ENCODE data around the gene VARS2.

The VARS2 gene

DNA sequence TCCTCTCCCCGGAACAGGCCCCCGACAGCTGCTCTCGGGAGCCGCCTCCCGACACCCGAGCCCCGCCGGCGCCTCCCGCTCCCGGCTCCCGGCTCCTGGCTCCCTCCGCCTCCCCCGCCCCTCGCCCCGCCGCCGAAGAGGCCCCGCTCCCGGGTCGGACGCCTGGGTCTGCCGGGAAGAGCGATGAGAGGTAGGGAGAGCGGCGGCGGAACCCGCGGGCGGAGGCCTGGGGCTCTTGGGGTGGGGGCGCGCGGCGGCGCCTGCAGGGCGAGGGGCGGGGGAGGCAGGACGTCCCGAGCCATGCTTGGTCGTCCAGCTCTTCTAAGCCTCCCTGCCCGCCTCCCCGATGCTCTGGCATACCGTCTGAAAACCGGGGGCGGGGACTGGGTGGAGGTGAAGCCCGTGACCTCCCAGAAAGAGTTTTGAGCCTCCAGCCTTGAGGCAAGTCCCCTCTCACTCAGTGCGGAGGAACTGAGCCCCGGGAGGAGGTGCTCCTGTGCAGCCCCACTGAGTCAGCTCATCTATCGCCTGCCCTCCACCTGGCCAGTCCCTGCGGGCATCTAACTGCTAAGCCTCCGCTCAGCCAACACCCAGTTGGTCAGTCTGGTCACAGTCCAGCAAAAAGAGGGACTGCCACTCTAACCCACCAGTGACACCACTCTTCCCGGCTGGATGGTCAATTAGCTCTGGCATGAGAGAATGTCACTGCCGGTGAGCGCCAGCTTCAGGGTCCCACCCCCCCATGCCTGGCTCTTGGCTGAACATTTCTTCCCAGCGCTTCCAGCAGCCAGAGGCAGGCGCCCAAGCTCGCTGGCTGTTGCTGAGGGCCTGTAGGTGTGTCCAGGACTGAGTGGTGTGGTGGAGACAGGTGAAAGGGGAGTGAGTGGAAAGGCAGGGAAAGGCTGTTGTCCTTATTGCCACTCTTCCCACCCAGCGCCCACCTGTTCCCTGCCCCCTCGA lies 29.2 kb upstream of the VARS2 start:
- peak in 3 of 6 experiments; percentile 29 to 43 (median 36) for DNase-seq

DNA sequence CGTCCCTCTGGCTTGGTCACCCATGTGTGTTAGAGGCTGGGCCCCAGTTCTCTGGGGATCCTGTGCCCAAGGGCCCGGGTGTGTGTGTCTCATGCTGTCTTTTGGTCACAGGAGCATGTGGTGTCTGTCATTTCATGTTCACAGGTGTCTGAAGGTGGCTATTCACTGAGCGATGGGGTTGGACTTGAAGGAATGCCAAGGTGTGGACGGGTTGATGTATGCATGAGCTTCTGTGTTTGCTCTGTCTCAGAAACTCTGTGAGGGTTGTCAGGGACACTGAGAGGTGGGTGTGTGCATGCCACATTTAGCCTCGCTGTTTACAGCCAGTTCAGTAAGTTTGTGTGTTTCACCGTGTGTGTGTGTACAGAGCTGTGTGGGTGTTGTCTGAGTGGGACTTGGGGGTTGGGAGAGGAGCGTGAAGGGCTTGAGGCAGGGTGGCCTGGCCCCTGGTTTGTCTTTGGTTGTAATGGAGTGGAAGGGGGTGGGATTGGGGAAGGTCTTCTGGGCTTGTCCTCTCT lies 28.5 kb upstream of the VARS2 start:
- DNase-seq, result peak in 2 of 6 experiments; percentile 22 to 44

DNA sequence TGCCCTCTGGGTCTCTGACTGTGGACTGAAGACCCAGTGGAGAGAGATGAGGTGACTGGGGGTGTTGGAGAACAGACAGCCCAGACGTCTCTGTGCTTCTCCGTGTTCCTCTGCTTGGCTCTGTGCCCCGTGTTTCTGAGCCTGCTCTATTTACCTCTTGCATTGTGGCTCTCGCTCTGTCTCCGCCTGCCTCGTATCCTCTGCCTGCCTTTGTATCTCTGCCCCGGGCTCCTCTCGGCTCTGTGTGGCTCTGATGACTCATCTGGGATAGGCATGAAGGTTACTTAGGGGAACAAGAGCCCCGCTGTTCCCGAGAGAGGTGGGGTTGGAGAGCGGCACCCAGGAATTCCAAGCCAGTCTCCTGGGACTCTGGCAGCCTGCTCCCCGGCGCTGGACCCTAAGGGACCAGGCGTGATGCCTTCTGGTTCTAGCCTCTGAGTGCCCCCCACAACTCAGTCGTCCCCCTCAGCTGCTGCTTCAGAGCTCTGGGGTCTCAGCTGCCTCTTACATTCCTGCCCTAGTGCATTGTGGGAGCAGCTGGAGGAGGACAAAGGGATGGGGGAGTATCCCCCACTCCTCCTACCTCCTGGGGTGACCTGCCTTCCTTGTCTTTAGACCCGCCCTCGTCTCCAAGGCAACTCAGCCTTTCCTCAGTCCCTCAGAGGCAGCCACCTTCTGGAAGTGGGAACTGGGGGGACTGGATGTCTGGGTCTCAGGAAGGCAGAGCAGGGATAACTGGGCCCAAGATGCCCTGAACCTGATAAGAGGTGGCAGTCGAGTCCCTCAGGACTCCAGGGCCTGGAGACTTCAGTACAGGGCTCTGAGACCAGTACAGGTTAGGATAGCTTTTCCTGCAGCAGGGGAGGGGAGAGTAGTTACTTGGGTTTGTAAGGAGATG lies 27.8 kb upstream of the VARS2 start:
- peak in 4 of 6 experiments; percentile 13 to 49 (median 23) for DNase-seq

DNA sequence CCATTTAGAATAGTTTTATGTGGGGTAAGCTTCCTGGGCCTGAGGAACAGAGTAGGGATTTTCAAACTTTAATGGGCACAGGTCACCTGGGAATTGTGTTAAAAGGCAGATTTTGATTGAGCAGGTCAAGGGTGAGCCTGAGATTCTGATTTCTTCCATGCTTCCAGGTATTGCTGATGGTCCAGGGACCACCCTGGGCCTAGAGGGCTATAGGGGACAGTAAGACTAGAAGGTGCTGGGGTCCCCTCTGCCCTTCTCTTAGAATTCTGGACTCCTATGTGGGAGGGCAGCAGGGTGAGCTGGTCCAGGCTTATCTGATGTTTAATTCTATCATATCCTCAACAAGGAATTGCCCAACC lies 27.2 kb upstream of the VARS2 start:
- no peak for DNase-seq

DNA sequence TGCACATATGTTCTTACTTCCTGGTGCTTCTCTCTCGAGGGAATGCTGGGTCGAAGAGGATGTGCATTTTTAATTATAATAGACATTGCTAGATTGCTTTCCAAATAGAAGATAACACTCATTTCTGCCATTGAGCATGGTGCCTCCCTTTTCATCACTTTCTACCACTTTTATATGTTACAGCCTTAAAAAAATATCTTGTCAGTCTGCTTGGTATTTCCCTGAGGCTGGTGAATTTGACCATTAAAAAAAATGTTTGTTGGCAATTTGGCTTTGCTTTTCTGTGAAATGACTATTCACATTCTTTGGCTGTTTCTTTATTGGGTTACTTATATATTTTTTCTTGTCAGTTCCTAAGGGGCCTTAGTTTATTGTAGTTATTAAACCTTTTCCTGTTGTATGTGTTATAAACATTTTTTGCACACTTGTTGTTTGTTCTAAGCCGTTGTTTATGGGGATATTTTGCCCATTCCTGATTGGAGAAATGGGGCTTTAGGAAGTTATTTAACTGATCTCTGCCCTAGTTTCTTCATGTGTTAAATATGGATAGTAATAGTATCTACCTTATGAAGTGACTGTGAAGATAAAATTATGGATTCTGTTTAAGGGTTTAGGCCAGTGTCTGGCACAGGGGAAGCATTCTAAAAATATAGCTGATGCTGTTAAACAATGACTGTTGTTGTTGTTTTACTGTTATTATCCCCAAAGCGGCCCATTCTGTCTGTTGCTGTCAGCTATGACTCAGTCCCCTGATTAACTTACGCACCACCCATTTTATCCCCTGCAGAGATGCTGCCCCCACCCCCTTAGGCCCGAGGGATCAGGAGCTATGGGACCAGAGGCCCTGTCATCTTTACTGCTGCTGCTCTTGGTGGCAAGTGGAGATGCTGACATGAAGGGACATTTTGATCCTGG lies 25.9 kb upstream of the VARS2 start:
- no peak for DNase-seq

DNA sequence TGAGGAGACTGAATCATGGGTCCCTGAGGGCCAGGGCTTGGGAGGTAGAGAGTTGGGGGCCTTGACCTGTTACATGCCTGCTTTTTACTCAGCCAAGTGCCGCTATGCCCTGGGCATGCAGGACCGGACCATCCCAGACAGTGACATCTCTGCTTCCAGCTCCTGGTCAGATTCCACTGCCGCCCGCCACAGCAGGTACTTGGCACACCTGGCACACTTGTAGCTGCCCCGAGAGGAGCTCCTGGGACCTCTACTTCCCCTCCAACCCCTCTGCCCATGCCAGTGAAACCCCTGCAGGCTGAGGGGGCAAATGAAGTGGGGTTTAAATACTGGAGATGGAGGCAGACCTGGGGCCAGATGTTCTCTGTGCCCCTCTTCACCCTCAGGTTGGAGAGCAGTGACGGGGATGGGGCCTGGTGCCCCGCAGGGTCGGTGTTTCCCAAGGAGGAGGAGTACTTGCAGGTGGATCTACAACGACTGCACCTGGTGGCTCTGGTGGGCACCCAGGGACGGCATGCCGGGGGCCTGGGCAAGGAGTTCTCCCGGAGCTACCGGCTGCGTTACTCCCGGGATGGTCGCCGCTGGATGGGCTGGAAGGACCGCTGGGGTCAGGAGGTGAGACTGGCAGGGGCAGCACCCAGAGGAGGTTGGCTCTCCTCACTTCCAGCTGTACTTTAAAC lies 25.1 kb upstream of the VARS2 start:
- DNase-seq, result no peak

DNA sequence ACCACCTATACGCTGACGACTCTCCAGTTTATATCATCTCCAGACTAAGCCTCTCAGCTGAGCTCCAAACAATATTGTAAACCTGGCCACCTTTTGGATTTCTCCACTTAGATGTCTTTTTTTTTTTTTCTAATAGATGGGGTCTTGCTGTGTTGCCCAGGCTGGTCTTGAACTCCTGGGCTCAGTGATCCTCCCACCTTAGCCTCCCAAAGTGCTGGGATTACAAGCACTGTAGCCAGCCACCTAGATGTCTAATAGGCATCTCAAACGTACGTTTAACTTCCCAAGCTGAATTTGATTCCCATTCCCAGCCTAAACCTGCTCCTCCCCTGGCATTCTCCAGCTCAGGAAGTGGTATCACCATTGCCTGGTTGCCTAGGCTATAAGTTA lies 24.5 kb upstream of the VARS2 start:
- DNase-seq, result no peak

DNA sequence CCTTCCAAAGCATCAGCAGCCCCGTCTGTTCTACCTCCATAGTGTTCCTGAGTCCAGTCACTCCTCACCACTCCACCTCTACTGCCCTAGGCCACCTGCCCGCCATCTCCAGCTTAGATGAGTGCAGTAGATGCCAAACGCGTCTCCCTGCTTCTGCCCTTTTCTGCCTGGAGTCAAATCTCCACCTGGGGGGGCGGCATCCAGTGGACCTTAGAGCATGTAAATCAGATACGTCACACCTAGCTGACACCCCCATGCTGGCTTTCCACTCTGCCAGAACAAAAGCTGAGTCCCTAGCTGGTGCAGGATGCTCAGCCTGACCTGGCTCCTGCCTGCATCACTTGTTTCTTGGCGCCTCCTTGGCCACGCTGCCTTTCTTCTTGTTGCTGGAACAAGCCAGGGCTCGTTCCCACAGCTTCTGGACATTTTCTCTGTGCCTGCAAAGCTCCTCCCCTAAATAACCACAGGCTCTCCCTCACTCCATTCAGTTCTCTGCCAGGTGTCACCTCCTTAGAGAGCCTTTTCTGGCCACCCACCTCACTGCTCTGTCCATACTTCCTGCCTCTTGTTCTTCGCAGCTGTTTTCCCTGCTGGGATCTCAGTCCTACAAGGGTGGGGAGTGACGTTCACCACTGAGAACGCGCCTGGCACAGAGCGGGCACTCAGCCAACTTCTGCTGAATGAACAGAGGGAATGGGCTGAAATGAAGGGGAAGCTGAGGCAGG lies 24.0 kb upstream of the VARS2 start:
- no peak for DNase-seq

DNA sequence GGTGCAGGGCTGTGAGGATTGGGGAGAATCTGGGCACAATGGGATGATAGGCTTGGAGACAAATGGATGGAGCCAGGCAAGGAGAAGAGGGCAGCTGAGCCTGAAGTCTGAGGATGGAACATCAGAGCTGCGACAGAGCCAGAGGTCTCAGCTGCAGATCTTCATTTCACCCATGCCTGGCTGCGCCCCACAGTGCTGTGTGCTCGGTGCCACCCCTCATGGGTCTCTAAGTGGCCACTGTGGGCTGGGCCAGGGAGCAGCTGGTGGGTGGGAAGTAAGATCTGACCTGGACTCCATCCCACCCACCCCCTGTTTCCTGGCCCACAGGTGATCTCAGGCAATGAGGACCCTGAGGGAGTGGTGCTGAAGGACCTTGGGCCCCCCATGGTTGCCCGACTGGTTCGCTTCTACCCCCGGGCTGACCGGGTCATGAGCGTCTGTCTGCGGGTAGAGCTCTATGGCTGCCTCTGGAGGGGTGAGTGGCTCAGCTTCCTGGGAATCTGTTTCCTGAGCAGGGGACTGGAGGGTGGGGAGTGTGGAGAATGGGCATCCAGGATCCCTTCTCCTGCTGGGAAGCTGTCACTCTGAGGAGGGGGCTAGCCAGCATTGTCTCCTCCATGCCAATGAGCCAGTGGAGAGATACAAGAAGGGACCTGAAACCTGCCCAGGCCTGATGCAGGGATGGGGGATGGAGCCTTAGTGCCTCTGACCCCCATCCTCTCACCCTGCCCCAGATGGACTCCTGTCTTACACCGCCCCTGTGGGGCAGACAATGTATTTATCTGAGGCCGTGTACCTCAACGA lies 23.2 kb upstream of the VARS2 start:
- DNase-seq, result no peak

DNA sequence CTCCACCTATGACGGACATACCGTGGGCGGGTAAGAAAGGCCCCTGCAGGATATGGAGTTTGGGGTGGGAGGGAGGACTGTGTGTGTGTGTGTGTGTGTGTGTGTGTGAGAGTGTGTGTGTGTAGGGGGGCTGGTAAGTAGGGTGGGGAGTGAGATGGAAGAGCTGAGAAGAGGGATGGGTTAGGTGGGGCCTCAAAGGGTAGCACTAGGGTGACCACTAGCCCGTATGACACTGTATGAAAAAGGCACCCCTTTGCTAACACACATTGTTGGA lies 22.7 kb upstream of the VARS2 start:
- DNase-seq, result no peak

DNA sequence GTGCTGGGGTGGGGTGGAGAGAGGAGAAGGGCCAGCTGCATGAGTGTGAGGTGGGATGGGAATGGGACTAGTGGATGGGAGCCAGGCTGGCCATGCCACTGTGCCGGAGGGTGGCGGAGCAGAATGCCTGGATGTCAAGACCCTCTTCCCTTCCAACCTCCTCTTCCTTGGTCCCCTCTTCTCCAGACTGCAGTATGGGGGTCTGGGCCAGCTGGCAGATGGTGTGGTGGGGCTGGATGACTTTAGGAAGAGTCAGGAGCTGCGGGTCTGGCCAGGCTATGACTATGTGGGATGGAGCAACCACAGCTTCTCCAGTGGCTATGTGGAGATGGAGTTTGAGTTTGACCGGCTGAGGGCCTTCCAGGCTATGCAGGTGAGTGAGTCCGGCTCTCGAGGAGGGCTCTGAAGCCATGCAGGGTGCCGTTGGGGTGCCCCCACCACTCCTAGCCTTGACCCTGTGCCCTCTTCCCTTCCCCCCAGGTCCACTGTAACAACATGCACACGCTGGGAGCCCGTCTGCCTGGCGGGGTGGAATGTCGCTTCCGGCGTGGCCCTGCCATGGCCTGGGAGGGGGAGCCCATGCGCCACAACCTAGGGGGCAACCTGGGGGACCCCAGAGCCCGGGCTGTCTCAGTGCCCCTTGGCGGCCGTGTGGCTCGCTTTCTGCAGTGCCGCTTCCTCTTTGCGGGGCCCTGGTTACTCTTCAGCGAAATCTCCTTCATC lies 22.1 kb upstream of the VARS2 start:
- DNase-seq, result no peak

DNA sequence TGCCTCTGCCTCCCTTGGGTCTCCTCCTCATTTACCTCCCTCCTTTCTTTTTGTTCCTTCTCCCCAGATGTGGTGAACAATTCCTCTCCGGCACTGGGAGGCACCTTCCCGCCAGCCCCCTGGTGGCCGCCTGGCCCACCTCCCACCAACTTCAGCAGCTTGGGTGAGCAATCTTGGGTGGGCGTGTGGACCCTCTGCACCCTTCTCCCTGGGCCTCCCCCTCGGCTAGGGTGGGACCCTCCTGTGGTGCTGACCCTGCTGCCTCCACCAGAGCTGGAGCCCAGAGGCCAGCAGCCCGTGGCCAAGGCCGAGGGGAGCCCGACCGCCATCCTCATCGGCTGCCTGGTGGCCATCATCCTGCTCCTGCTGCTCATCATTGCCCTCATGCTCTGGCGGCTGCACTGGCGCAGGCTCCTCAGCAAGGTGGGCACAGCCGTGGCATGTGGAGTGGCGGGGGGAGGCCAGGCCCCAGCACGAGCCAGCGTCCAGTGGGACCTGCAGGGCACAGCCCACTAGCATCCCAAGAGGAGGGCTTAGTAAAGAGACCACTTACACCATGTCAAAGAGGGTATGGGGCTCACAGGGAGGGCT lies 20.9 kb upstream of the VARS2 start:
- no peak for DNase-seq

DNA sequence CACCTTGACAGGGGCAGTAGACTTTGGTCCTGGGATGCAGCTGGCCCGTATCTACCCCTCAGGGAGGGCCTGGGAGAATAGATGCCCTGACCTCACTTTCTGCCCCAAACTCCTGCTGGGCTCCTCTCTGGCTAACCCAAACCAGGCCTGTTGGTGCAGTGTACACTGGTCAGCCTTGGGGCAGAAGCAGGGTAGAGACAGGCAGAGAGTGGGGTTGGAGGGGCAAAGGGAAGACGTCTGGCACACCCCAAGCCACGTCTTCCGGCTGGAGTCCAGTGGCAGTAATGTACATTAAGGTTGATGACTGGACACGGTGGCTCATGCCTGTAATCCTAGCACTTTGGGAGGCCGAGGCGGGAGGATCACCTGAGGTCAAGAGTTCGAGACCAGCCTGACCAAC lies 20.4 kb upstream of the VARS2 start:
- DNase-seq, result no peak

DNA sequence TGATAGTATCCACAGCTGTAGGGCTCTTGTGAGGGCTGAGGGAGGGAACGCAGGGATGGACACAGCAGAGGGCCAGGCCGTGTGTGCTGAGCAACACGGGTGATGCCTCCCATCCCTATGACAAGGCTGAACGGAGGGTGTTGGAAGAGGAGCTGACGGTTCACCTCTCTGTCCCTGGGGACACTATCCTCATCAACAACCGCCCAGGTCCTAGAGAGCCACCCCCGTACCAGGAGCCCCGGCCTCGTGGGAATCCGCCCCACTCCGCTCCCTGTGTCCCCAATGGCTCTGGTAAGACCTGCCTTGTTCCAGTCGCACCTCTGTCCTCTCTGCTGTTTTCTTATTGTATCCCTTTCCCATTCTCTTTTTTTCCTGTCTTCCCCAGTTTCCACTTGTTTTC lies 19.7 kb upstream of the VARS2 start:
- no peak for DNase-seq

DNA sequence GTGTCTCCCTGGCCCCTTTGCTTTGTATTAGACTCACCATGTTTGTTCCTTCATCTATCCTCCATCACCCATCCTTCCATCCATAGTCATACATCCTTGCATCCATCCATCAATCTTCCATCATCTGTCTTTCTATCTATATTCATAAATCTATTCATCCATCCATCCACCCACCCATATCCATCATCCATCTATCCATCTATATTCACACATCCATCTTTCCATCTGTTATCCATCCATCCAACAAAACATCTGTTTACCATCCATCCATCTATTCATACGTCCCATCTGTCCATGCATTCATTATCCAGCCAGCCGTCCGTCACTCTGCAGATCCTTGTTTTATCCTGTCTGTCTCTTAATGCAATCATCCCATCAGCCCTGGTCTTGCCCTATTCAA lies 19.1 kb upstream of the VARS2 start:
- DNase-seq, result no peak

DNA sequence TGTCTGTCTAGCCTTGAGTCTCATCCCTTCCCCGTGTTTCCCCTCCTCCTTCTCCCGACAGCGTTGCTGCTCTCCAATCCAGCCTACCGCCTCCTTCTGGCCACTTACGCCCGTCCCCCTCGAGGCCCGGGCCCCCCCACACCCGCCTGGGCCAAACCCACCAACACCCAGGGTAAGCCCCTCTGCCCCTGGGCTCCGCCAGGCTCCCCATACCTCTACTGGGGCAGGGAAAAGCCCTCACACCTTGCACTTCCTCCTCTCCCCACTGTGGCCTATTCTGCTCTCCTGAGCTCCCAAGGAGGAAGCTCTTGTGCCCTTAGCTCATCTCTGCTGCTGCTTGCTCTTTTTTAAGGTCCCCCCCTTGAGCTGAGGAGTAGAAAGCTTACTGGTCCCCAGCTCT lies 18.7 kb upstream of the VARS2 start:
- DNase-seq, result no peak

DNA sequence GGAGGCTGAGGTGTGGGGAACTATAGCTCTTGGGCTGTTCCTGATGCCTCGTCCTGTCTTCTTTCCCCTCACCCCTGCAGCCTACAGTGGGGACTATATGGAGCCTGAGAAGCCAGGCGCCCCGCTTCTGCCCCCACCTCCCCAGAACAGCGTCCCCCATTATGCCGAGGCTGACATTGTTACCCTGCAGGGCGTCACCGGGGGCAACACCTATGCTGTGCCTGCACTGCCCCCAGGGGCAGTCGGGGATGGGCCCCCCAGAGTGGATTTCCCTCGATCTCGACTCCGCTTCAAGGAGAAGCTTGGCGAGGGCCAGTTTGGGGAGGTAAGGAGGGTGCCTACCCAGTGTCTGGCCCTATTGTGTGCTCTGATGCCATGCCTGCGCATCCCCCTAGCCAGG lies 17.5 kb upstream of the VARS2 start:
- DNase-seq, result no peak

DNA sequence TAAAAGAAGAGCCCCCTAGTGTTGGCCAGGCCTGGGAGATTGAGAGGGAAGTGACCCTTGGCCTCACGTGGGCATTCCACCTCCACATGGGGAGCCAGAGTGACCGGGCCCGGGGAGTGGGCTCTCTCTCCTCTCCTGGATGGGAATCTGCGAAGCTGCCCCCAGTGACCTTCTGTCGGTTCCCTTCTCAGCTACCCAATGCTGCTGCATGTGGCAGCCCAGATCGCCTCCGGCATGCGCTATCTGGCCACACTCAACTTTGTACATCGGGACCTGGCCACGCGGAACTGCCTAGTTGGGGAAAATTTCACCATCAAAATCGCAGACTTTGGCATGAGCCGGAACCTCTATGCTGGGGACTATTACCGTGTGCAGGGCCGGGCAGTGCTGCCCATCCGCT lies 16.2 kb upstream of the VARS2 start:
- no peak for DNase-seq

DNA sequence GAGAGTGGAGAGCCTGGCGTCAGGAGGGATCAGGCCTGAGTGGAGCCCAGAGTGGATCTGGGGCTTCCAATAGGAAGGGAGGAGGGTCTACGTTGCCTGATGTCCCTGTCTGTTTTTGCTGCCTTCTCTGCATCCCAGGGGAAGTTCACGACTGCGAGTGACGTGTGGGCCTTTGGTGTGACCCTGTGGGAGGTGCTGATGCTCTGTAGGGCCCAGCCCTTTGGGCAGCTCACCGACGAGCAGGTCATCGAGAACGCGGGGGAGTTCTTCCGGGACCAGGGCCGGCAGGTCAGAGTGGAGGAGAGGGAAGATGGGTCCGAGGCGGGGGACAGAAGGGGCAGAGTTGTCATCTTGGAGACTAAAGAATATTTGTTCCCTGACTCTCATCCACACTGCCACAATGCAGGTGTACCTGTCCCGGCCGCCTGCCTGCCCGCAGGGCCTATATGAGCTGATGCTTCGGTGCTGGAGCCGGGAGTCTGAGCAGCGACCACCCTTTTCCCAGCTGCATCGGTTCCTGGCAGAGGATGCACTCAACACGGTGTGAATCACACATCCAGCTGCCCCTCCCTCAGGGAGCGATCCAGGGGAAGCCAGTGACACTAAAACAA lies 15.2 kb upstream of the VARS2 start:
- no peak for DNase-seq
